Measurements from ENCODE around the gene COL20A1.
"Not testable (repeated sequence)": the region's sequence is repeated elsewhere in the genome, so short reads cannot be mapped to it uniquely, and the experiment has no call there.

The COL20A1 gene

DNA sequence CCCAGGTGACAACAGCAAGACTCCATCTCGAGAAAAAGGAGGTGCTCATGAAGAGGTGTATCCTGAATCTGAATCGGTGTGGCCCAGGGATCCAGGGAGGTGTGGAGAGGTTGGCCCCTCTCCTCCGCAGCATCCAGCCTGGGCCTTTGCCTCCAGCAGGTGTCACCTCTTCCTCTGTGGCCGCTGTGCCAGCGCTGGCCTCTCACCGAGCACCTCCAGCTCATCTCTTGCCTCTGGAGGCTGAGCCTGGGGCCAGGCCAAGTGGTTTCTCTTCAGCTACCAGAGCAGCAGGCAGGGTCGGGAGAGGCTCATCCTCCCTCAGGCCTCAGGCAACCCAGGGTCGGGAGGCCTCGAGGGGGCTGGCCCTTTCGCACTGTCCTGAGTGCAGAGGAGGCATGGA lies 1.2 kb upstream of the COL20A1 start:
- DNase-seq = no peak

DNA sequence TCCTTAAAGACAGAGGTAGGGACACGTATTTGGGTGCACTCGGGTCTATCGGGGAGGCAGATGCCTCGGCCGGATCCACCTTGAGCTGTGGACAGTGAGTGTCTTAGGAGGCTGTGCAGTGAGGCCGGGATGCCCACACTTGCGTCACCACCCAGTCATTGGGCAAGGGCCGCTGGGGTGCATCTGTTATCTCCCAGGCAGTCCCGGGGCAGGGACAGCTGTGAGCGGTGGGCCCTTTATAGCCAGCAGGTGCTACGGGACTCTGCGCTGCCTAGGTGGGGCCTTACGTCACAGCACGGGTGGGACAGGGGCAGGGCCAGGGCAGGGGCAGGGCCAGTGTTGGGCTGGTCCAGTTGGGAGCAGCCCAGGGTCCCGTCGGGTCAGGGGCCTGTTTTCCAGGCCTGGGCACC lies 689 bp upstream of the COL20A1 start:
- DNase-seq = no peak

DNA sequence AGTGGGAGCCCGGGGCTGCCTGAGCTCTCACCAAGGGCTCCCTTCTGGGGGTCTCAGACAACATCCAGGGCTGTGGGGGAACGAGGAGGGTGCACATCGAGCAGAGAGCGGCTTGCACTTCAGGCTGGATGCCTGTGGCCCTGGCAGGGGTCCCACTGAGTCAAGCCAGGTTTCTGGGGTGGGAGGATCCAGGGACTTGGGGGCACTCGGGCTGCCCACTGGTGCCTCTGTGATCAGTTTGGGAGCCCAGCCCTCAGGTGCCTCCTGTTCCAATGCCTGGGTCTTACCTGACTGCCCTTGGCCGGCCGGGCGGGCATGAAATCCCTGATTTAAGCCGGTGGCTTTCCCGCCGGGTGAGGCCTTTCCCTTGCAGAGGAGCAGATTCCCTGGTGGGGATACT lies 470 bp downstream of the COL20A1 start:
- DNase-seq = no peak

DNA sequence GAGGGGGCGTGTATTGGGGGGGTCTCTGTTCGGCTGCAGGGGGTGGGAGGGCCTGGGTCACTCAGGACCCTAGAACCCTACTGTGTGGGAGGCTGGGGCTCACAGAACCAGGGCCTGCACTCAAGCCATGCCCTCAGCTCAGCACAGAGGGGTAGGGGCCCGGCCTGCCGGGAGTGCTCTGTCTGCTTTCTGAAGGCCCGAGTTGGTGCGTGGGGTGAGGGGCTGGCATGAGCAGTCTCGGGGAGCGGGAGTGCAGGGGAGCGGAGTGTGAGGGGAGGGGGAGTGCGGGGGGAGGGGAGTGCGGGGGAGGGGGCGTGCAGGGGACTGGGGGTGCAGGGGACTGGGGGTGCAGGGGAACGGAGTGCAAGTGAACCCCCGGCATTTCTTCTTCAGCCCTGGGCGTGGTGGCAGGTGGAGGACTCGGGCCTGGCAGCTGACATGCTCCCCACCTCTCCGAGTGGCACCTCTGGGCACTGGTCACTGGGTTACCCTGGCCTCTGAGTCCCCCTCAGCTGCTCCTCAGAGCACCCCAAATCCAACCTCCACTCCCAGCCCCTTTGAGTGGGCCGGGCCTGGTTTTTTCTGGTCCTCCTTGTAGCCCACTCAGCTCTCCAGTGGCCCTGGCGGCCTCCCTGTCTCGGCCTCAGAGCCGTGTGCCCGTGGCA lies 1.0 kb downstream of the COL20A1 start:
- DNase-seq = no peak

DNA sequence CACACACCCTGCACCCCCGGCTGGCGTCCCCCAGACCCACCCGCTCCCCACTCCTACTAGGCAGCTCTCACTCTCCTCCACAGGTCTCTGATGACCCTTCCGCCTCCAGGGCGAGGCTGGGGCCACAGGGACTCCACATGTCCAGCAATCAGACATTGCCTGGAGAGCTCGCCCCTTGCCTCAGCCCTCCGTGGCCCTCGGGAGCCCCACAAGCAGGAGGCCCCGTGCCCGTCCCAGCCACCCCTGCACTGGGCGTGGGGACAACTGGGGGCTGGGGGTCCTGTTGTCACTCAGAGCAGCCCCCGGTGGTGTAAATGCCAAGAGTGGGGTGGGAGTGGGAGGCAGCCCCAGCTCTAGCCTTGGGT lies 1.5 kb downstream of the COL20A1 start:
- no peak for DNase-seq

DNA sequence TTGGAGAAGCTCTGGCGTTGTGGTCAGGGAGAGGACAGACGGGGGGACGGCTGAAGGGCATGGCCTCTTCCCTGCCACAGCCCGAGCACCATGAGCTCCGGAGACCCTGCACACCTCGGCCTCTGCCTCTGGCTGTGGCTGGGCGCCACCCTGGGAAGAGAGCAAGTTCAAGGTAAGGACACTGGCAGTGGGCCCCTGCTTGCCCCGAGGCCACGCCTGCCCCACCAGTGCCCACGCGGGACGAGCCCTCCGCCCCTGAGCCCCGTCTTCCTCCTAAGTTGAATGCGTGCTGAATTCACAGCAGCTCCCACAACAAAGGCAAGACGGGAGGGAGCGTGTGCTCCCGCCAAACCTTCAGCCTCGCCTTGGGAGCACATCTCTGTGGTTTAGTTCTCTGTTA lies 2.0 kb downstream of the COL20A1 start:
- DNase-seq = no peak

DNA sequence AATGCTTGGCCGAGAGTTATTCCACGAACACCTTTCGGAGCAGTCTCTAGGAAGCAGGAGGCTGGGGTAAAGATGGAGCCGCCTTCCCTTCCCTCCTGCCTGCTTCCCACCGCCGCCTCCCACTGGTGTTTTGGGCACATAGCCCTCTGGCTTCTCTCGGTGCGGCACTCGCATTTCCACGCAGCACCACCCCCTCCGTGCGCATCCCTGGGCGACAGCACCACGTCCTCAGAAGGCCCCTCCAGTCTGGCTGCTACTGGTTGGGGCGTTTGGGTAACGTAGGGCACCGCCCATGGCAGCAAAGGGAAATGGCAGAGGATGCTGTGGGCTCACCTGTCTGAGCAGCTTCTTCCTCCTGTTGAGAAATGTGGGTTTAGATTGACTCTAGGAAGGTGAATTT lies 2.4 kb downstream of the COL20A1 start:
- DNase-seq = peak; percentile 24

DNA sequence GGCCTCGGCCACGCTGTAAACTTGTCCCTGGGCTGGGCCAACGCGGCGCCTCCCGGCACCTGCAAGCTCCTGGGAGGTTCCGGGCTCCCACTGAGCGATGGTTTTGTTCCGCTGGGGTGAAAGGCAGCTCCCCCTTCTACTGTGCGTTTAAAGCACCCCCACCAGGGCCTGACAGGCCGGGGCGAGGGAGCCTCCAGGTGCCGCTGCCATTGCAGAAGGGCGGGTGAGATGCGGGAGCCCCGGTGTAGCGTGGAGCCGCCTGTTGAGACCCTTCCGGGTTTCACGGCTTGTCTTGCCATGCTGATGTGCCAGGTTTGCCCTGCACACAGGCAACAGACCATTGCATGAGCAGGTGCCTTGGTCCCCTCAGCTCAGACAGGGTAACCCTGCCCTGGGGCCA lies 2.9 kb downstream of the COL20A1 start:
- no peak for DNase-seq

DNA sequence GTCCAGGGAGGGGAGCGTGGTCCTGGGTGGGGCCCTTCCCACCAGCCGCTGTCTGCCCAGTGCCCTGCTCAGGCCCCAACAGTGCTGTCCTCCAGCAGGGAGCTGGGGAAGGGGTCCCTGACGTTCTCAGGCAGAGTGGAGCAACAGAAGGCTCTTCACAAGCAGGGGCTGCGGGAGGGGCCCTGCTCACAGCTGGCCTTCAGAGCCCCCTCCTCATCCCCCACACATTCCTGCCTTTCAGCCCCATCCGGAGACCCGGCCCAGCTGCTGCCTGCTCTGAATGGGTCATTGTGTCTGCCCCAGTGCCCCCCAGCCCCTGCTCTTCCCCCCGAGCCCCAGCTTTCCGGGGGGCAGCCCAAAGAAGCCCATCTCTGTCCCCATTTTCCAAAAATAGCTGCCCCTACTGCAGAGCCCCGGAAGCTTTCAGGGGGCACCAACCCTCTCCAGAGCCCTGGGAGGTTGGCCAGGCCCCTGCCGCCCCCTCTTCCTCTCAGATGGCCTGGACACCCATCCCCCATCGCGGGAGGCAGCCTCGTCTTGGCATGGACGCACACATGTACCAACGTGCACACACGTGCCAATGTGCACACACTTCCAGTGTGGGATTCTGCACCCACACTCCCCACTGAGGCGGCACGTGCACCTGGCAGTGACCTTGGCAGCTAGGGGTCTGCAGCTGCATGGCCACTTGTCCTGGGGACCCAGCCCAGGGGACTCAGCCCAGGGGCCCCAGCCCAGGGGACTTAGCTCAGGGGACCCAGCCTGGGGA lies 3.7 kb downstream of the COL20A1 start:
- DNase-seq = no peak

DNA sequence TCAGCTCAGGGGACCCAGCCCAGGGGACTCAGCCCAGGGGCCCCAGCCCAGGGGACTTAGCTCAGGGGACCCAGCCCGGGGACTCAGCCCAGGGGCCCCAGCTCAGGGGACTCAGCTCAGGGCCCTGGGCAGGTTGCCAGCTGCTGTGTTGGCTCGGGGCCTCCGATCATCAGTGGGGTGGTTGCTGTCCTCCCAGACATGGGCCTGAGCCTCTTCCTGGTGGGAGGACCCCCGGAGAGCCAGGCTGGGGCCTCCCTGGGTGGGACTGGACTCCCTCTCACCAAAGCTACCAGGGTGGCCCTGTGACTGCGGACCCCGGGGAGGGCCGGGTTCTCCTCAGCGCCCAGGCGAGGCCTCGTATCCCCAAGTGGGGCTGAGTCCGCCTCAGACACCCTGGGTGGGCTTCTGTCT lies 4.4 kb downstream of the COL20A1 start:
- no peak for DNase-seq

DNA sequence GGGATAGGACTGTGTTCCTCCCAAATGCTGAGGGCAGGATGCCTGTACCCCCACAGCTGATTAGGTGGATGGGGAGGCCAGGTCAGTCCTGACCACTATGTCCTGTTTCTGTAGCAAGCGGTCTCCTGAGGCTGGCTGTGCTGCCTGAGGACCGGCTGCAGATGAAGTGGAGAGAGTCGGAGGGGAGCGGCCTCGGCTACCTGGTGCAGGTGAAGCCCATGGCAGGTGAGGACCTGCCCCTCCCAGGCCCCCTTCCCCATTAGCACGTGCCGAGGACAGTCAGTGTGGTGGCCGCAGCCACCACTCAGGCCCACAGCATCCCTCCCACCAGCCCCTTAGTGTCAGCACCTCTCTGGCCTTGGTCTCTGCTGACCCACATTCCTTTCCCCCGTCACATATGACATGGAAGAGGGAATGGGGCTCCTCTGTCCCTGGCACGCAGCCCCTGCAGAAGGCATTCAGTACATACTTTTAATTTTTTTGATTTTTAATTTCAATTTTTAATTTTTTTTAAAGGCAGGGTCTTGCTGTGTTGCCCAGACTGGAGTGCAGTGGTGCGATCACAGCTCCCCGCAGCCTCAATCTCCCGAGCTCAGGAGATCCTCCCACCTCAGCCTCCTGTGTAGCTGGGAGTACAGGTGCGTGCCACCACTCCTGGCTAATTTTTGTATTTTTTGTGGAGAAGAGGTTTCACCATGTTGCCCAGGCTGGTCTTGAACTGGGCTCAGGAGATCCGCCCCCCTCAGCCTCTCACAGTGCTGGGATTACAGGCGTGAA lies 5.0 kb downstream of the COL20A1 start:
- no peak for DNase-seq

DNA sequence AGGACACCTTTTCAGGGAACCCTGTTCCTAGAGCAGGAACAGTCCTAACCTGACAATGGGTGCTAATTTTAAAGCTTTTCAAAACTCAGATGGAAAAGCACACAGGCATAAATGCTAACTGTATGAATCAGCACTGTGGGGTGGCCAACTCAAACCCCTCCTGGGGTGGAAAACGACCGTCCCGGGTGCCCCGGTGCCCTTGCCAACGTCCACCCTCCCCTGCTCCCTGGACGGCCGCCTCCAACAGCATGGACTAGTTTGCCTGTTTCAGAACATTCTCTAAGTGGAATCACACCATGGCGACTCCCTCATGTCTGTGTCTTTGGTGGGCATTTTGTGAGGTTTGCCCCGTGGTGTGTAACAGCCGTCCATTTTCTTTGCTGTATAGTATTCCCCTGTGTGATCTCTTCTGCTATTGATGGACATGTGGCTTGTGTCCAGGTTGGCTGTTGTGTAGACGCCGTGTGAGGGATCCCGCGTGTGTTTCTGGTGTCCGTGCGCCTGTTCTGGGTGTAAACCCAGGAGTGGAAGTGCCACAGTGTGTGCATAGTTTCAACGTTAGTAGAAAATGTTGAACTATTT lies 5.8 kb downstream of the COL20A1 start:
- no peak for DNase-seq

DNA sequence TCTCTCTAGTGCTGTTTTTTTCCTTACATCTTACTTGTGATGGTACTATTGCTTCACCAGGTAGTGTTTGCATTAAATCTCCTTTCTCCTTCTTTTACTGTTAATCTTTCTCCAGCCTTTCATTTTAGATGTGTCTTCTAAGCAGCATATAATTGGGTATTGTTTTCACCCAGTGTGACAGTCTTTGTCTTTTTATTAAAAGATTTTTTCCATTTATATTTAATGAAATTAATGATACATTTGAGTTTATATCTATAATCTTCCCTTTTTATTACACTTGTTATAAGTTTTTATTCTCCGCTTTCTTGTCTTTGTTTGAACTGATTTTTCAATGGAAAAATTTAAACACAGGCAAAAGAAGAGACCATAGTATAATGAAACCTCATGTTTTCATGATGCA lies 8.7 kb downstream of the COL20A1 start:
- no peak for DNase-seq

DNA sequence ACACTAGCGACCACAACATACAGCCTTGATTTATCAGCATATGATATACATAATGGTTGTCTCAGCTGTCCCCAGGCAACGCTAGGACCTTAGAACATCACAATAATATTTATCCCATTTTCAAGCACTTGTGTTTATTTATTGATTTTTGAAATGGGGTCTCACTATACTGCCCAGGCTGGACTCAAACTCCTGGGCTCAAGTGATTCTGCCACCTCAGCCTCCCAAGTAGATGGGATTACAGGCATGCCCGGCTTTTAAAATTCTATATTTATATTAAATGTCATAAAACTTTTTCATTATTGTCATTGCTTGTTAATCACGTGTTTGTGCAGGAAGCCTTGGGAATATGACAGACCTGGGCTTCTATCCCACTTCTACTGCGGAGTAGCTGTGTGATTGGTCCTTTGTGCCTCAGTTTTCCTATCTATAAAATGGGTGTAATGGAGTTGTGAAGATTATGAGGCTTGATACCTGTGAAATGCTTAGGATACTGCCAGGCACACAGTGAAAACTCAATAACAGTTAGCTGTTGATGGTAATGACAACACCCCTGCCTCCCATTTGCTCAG lies 10.2 kb downstream of the COL20A1 start:
- no peak for DNase-seq

DNA sequence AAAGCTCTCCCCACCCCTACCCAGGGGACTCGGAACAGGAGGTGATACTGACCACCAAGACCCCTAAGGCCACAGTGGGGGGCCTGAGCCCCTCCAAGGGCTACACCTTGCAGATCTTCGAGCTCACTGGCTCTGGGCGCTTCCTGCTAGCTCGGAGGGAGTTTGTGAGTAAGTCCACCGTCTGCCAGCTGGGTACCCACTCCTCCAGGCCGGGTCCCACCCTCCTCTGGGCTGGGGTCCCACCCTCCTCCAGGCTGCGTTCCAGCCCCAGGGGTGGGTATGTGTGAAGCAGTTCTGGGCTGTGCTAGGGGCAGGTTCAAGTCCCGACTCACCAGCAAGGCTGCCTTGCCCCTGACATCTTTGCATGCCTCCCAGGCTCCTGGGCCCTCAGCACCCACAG lies 12.4 kb downstream of the COL20A1 start:
- DNase-seq = no peak

DNA sequence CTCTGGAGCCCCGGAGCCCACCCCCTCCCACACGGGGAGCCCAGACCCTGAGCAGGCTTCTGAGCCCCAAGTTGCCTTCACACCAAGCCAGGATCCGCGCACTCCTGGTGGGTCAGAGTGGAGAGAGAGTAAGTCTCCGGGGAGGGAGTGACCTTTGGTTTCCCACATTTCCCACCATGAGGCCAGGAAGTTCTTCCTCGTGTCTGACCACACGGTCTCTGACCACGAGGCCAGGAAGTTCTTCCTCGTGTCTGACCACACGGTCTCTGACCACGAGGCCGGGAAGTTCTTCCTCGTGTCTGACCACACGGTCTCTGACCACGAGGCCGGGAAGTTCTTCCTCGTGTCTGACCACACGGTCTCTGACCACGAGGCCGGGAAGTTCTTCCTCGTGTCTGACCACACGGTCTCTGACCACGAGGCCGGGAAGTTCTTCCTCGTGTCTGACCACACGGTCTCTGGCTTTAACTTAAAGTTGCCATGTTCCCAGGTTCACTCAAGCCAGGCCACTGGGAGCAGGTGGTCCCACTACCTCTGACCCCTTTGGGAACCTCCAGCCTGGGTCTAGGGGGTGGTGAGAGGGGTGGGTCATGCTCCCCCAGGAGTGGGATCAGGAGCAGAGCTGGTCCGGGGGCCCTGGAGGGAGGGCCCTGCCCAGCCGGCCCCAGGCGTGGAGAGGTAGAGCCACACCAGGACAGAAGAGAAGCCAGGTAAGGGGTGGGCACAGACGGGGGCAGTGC lies 13.1 kb downstream of the COL20A1 start:
- DNase-seq = not testable (repeated sequence)

DNA sequence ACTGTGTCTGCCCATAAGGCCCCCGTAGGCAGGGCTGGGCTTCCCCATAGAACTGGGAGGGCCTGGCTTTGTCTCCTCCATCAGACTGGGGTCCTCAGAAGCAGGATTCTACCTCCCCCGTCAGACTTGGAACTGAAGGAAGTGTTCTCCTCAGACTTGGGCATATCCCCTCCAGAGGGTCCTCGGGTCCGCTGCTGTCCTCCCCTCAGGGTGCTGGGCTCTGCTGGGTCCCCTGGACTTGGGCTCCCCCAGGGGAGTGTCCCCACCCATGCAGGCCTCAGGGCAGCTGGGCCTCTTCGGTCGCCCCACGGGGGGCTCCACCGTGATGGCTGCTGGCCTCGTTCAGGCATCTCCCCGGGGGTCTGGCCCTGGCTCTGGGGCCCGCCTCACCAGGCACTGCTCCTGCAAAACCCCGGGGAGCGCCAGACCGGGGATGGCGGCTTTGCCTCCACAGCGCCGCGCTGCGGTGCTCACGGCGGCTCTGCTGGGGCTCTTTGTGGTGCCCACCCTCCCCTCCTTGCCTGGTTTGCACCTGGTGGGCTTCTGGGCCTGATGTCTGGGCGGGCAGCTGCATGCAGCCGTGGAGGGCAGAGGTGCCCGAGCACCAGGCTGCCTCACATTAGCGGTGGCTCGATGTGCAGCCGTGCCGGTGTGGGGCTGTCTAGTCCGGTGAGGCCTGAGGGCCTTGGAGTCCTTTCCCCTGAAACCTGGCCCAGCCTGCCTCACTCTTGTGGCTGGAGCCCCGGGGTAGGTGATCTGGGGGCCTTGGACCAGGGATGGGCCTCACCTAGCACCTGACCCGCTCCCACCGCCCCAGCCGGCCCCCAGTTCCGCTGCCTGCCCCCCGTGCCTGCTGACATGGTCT lies 13.9 kb downstream of the COL20A1 start:
- DNase-seq = no peak

DNA sequence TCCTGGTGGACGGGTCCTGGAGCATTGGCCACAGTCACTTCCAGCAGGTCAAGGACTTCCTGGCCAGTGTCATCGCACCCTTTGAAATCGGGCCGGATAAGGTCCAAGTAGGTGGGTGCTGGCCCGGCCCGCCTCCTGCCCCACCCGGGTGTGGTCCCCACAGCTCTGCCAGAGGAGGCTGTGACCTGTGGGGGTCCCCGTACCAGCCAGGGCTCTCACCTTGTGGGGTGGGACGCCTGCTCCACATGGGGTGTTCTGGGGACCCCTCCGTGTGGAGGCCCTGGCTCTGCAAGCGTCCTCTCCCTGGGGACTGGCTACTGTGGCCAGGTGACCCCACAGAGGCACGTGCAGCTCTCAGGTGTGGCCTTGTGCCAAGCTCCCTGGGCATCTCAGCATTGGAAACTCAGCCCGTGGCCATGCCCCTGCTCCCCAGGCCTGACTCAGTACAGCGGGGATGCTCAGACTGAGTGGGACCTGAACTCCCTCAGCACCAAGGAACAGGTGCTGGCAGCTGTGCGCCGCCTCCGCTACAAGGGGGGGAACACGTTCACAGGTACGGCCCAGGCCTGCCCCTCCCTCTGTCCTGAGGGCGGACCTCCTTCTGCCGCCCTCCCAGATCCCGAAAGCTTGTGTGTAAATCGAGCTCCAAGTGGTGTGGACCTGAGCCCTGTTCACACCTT lies 14.7 kb downstream of the COL20A1 start:
- no peak for DNase-seq

DNA sequence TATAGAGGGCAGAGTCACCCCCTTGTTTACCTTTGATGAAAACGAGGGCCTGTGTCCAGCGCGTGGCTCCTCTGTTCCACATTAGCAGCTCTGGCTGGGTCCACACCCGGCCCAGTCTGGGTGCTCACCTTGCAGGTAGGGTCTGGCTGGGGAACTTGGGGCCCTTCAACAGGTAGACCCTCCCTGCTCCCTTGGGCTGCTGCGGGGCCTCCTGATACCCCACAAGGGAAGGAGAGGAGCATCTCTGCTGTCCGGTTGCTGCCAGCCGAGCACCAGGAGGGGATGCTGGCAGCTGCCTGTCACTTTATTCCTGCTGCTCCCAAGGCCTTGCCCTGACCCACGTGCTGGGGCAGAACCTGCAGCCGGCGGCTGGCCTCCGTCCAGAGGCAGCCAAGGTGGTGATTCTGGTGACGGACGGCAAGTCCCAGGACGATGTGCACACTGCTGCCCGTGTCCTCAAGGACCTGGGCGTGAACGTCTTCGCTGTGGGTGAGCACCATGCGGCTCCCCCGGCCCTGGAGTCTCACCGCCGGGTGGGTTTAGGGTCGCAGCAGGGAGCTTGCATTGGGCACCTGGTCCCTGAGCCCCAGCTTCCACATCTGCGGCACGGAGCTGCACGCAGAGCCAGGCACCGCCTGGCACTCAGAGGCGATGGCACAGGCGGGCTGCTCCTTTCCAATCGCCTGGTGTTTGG lies 15.4 kb downstream of the COL20A1 start:
- no peak for DNase-seq
